Stimulated activated CD4-positive, alpha-beta T cell treated with anti-CD3 and anti-CD28 coated beads, Interleukin-15, amount 100 ng/mL, for 48 hours (primary cell): Measurements from ENCODE around the gene GALM.
"Not testable (repeated sequence)": the region's sequence is repeated elsewhere in the genome, so short reads cannot be mapped to it uniquely, and the experiment has no call there.

Experiments used
- DNase-seq, 2 donors: peaks; one replicate each; pipeline ENCODE4 v3.0.0-alpha.2; 2020; ENCODE audit warnings: low read depth in 2 of 2

GALM gene

GRCh38 chr2:38665854-38666555 is at the start of gene GALM:
GALM (plus strand) TSS chr2:38666114; CDS start chr2:38666162, 48 bp downstream.
- peak in 1 of 2 donors; percentile 51 for DNase-seq

- no peak for DNase-seq
Measured at GRCh38 chr2:38617301-38617700, 48.6 kb upstream of the GALM start.

- DNase-seq, result no peak
Measured at GRCh38 chr2:38619458-38620164, 46.3 kb upstream of the GALM start.

- no peak for DNase-seq
Measured at GRCh38 chr2:38620282-38620977, 45.5 kb upstream of the GALM start.

GRCh38 chr2:38621018-38621417 is 44.9 kb upstream of the GALM start:
- DNase-seq, result no peak

- no peak for DNase-seq
Measured at GRCh38 chr2:38622210-38622609, 43.7 kb upstream of the GALM start.

GRCh38 chr2:38626326-38627035 is 39.4 kb upstream of the GALM start:
- DNase-seq, result no peak

- no peak for DNase-seq
Measured at GRCh38 chr2:38627391-38627790, 38.5 kb upstream of the GALM start.

GRCh38 chr2:38629684-38630083 is 36.2 kb upstream of the GALM start:
- no peak for DNase-seq

- DNase-seq, result no peak
Measured at GRCh38 chr2:38631976-38632375, 33.9 kb upstream of the GALM start.

- no peak for DNase-seq
Measured at GRCh38 chr2:38632980-38633379, 32.9 kb upstream of the GALM start.

GRCh38 chr2:38633895-38634294 is 32.0 kb upstream of the GALM start:
- no peak for DNase-seq

GRCh38 chr2:38634684-38635083 is 31.2 kb upstream of the GALM start:
- DNase-seq, result no peak

GRCh38 chr2:38635139-38635538 is 30.8 kb upstream of the GALM start:
- no peak for DNase-seq

- DNase-seq, result no peak
Measured at GRCh38 chr2:38636069-38636468, 29.8 kb upstream of the GALM start.

GRCh38 chr2:38642373-38643017 is 23.4 kb upstream of the GALM start:
- DNase-seq, result not testable (repeated sequence)

GRCh38 chr2:38643021-38643671 is 22.8 kb upstream of the GALM start:
- DNase-seq, result no peak

- DNase-seq, result not testable (repeated sequence)
Measured at GRCh38 chr2:38643683-38644511, 22.0 kb upstream of the GALM start.

- DNase-seq, result no peak
Measured at GRCh38 chr2:38648107-38648761, 17.7 kb upstream of the GALM start.
